NCI-H446 (cell line): ENCODE measurements around the gene ABCG1.

Experiments
- DNase-seq, 2 experiments: peaks; one replicate each; lab custom pipeline; 2025; lab: John Stamatoyannopoulos, UW

The ABCG1 gene

DNA sequence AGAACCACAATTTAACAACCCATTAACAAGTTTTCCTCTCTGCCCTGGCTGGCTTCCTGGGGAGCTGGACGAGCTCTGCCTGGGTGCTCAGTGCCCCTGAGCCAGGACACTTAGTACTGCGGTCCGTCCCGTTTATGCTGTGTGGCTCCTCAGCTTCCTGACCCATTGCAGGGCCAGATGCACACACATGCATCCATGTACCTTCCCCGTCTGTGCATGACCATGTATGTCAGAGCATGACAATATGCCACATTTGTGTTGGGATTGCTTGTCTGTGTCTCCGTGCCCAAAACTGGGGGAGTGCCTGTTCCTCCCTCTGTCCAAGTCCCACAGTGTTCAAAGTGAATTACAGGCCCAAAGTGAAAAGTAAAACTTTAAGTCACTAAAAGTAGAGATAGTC, 106.0 kb downstream of the ABCG1 start:
- no peak for DNase-seq

DNA sequence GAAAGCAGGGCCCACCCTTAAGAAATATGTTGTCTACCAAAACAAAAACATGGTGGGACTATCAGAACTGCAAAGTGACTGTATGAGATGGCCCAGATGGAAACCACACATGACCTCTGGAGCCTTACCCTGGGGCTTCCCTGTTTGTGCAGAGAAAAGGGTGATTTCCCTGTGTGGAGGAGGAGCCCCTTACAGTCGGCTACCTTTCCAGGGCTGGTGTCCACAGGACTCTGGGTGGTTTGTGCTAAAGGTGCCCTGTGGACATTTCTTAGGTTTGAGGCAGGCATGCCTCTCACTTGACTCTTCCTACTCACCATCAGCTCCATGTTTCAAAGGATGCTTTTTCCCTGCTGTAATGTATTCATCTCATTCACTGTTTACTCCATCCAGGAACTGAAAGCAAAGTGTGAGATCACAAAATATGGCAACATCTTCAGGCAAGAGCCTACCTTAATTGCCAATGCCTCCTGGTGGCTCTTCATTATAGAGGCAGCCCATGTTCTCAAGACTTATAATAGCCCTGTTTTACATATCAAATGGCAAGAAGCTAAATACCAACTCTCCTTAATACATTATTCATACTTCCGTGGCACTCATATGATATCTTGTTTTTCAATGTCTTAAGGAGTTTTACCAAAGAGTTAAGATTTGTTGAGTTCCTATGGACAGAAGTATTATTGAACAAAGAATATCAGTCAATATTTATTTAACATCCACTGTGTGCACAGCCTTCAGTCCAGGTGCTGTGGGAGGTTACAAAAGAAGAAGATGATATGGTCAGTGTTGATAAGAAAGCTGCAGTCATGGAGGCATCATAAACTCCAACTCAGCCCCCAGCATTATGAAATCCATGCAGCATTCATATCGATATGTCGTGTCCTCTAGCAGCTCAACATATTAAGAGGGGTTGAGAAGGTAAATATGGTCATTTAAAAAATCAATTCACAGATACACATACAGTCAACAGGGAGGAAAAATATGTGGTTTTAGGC, 111.7 kb downstream of the ABCG1 start:
- DNase-seq = no peak

DNA sequence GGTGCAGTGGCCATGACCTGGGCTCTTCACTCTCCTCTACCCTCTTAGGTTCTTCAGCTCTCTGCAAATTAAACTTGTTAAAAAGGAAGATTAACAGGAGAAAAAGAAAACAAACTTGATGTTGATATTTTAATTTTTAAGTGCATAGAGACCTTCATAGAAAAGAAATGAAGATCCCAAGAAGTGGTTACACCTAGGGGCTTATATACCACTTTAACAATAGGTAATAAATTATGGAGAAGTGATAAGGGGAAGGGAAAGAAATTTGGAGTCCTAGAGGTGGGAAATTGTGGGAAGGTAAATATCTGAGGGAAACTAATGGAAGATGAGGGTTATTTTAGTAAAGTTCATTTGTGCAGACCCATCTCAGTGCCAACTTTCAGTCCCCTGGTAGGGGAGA, 112.7 kb downstream of the ABCG1 start:
- DNase-seq = no peak

DNA sequence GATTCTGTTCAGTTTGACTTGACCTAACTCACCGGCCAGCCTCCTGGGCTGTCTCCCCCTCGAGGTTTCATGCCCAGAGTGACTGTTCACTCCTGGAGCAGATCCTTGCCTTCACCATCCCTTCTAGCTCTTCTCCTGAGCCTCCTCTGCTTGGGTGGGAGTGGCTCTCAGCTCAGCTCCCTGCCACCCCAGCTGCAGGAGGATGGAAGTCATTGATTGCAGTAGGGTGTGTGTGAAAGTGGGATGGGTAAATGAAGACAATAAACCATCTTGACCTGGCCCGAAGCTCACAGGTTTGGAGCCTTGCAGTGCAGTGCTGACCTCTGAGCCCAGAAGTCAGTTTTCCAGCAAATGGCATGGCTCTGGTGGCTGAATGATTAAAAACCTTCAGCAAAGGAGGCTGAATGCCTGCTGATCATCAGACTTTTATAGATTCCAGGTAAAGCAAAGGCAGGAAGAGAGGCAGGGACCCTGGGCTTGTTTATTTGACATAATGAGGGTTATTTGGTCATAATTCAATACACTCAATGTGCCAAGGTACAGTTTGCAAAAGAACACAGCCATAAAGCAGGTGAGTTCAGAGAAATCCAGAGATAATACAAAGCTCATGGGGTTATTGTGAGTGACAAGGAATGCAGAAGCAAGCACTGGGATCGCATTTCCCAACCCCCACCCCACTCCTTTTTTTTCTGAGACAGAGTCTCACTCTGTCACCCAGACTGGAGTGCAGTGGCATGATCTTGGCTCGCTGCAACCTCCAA, 113.8 kb downstream of the ABCG1 start:
- DNase-seq = no peak

DNA sequence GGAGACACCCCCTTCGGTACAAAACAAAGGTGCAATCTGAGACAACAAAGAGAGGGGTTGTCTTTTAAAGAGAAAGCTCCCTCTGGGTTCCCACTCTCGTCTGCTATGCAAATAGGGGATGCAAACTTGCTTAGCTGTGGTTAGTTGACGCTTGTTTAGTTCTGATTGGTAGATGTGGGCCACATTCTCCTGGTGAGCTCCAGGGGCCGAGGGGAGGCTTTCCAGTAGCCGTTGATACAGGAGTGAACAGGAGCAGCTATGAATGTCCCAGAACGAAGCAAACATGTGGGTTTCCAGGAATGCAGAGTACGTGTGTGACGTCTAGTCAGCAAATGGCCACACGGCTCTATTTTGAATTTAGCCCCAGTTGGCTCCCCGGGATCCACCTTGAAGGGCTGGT, 117.1 kb downstream of the ABCG1 start:
- DNase-seq = no peak

DNA sequence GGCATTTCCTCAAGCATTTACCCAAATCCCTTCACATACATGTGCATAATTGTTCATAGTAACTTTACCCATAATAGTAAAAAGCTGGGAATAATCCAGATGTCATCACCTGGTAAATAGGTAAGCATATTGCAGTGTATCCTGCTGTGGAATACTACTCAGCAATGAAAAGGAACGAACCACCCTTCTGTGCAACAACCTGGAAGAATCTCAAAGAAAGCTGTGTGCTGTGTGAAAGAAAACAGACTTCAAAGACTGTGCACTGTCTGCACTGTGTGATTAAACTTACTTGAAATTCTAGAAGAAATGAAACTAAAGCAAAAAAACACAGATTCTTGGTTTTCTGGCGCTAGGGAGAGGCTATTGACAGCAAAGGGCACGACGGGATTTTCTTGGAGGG, 118.3 kb downstream of the ABCG1 start:
- DNase-seq = no peak

DNA sequence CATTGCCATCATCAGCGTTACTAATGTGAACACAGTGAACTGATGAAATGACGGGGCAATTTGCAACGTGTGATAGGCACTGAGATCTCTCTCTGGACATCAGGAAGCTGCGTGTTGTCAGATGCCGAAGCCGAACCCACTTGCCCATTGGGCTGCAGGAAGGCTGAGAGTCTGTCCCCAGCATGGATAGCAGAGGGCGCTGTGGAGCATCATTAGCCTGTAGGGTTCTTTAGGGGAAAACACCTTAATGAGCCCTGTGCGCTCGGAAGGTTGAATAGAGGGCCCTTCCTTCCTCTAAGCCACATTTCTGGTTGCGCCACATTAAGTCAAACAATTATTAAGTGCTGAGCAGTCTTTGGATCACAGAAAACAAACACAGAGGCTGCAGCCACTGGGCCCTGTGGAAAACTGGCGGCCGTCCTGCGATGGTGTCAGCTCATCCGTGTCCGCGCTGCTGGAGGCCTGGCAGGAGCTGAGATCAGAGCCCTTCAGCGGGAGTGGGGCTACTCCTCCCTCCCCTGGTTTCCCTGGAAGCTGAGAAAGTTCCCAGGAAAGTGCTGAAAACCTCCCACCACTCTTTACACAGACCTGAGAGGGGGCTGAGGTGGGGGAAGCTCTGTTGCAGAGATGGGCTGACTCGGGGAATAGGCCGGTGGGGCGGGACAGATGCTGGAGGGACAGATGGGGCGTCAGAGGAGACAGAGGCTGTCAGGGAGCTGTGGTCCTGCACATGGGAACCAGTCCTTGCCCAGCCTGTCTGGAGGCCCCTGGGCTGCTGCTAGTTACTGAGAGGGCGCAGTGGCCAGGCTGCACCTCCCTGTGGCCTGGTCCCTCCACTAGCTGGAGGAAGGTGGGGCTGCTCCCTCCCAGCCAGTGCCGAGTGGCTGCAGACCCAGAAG, 119.1 kb downstream of the ABCG1 start:
- DNase-seq = peak; percentile 10 to 55

DNA sequence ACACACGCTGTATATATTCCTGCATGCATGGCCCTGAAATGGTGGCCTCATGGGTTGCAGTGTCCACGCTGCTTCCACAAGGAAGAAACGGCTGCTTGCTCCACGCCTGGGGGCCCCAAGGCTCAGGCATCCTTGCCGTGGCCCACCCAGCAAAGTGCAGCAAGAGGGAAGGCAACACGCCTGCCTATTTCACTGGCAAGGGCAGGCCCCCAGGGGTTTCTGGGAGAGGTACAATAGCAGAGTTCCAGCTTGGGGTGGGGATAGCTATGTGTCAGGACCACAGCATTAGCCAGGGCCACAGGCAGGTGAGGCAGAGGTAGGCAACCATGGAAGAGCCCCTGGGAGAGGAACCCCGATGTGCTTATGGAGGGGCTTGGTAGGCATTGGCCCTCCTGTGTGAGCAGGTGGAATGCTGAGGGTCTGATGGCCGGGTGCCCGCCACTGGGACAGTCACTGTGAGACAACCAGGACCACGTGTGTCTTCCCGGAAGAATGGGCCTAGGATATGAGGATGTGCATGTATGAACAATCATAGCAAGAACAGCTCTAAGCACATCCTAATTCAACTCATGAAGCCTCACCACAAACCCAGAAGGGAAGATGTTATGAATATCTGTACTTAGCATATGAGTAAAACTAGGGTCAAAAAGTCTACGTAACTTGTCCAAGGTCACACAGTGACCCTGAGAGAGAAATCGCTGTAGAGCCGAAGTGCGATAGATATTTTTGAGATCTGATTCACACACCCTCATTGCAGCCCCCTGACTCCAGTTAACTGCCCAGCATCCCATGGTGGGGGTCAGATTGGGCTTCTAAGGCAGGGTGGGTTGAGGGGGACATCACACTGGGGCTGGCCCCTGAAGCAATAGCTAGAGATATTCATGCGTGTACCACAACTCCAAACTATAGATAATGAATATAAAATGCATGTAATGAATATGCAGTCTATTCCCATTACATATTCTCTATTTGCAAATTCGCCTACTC, 120.1 kb downstream of the ABCG1 start:
- DNase-seq = no peak

DNA sequence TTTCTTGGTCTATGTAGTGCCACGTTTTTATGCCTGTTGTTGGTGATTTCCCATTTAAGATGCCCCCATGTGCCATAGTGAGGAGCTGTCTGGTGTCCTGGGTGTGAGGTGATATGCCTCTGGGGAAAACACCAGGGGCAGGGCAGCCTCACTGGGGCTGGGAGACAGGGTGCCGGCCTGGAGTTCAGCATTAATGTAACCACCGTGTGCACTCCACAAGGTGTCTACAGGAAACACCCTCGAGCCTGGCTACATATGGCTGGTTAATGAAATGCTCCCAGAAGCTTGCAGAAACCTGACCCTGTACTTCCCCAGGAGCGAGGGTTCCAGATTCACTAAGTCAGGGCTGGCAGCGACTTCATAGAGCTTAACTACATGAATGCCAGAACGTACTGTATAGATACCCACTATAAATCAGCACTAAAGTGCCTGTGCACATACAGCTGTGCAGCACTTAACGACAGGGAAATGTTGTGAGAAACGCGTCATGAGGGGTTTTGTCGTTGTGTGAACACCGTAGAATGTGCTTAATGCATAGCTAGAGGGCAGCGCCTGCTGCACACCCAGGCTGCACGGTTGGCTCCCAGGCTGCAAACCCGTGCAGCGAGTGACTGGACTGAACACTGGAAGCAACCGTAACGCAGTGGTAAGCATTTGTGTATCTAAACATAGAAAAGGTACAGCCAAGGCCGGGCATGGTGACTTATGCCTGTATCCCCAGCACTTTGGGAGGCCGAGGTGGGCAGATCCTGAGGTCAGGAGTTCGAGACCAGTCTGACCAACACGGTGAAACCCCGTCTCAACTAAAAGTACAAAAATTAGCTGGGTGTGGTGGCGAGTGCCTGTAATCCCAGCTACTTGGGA, 121.5 kb downstream of the ABCG1 start:
- no peak for DNase-seq

DNA sequence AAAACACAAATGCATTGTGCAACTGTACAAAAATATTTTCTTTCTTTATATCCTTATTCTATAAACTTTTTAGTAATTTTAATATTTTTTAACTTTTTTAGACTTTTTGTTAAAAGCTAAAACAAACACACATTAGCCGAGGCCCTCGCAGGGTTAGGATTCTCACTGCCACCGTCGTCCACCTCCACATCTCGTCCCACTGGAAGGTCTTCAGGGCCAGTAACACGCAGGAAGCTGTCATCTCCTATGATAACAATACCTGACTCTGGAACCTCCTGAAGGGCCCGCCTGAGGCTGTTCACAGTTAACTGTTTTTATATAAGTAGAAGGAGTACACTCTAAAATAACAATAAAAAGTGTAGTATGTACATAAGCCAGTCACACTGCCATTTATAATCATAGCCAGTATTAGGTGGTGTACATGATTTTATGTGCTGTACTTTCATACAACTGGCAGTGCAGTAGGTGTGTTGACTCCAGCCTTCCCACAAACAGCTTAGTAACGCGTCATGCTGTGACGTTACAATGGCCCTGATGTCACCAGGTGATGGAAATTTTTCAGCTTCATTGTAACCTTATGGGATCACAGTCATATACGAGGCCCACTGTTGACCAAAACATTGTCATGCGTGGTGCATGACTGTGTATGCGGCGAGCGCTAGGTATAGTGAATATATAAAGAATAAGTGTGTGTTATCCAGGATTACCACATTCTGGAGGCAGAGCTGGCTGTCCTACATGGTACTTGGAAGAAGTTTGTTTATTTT, 123.0 kb downstream of the ABCG1 start:
- DNase-seq = no peak

DNA sequence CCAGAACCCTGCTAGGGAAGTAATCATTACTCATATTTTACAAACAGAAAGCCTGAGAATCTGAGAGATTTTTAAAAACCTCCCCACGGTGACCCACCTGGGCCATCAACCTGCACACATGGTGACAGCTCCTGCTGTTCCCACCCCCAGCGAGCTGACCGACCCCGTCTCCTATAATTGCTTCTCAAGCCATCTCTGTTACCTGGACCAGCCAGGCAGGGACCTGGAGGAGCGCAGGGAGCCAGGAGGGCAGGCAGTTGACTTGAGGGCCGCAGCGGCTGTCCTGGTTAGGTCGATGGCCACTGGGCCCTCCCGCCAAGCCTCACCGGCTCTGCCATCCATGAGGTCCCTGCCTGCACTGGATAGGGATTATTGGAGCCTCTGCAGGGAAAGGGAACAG, 124.2 kb downstream of the ABCG1 start:
- no peak for DNase-seq

DNA sequence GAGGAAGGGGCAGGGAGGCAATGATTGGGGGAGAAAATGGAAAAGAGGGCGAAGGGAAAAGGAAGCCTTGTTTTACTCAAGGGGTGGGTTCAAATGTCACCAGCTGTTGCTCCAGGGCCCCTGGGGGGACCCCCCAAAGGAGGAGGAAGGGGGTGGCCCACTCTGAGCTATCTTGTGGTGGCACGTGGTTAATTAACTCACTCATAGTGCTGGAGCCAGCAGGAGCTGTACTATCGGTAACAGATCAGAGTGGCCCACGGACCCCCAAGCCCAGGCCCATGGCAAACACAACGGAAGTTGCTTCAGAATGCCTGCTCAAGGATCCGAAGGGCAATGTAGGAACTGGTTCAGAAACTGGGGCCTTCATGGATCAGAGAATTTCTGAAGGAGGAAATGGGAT, 124.6 kb downstream of the ABCG1 start:
- DNase-seq = no peak

DNA sequence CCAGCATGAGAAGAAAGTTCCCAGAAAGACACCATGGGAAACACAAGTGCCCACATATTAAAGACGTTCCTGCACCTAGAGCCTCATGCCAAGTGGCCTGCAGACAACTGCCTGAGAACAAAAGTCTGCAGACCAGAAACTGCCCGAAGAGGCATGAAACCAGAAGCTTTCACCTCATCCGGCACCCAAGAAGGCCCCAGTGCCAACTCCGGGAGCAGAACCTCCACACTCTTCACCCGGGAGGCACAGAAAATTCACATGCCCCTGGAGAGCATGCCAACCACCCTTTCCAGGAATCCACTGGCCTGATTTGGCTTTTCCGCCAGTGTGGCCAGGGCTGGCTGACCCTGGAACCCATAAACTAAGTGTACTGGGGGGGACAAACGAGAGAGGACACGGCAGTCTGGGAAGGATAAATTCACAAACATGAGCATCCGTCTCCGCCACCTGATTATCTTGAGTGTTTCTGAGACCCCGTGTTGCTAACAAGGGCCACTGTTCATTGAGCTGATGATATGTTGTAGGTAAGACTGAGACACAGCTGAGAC, 125.1 kb downstream of the ABCG1 start:
- DNase-seq = no peak

DNA sequence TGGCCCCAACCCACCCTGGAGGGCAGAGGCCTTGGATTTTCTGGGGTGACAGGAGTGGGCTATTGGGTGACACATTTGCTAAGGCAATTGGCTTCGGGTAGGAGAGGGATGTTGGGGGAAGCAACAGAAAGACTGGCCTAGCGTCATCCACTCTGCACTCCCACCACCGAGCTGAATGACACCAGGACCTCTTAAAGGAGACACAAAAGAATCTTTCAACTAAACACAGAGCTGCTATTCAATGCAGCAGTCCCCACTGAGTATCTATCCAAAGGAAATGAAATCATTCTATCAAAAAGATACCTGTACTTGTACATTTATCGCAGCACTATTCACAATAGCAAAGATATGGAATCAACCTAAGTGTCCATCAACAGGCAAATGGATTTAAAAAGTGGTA, 125.7 kb downstream of the ABCG1 start:
- DNase-seq = no peak

DNA sequence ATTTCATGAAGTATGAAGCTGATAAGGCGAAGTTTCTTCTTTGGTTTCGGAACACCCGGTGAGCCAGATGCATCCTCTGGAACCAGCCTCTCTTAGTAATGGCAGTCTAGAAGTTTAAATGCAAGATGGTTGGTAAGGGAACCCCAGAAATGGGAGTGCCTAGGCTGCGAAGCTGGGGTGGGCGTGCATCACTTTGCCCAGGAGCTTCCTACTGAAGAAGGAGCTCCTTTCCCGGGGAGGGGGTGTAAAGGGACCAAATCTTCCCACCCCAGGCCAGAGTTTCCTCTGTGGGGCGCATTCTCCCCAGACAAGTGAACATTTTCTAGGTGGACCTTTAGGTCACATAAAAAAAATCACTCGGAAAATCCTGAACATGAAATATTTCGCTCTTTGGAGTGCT, 127.5 kb downstream of the ABCG1 start:
- no peak for DNase-seq
